Measurements from ENCODE around the gene CHST8. TPM values are rescaled to one million over a fixed set of nuclear protein-coding genes. Genes with fewer than 3 reads are reported as not detected.
A peak's percentile ranks its signal among the peaks of the same experiment; 100 is the strongest.

CHST8 gene
- total and polyA plus RNA-seq, 11 donors = 0.10 to 0.88 (median 0.22) TPM; not detected in 3

DNA sequence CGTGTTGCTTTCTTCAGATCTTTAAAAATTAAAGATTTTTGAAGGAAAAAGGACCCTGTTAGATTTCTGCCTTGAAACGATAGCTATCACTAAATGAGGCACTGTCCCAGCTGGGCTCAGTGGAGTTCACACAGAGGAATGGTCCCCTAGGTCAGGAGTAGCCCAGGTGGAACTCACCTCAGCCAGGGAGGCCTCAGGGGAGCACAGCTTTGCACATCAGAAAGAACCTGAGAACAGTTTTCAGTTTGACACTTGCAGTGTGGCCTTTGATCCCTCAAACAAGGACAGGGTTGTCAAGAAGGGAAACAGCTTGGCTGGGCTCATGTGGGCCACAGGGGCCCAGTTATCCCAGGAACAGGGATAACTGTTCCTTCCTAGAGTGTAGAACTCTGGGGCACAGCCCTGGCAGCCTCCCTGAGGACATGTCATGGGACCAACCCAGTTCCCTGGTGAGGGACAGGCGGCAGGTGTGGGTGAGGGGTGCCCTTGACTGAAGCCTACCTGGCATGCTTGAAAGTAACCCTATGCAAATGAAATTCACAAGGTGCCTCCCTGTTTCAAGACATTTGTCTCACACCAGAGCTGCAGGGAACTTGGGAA, 59.4 kb downstream of the CHST8 start:
- H3K27ac ChIP-seq = no peak overlapping the region
- intact Hi-C loops (cut with DNase I) = no loop called here
- DNase-seq = peak in 1 of 5 donors; percentile 14
- TF ChIP-seq POLR2A (IDR thresholded peaks at IDR 0.05) (no peak), CTCF (IDR thresholded peaks at IDR 0.05) (no peak)
- H3K36me3 ChIP-seq = no peaks in the 10 kb centered on the region
- peaks cover 0 to 50% (median 15%) of the 10 kb centered on the region in 9 donors for H3K27me3 ChIP-seq
- no peaks in the 10 kb centered on the region for H3K4me1 ChIP-seq
- H3K9me3 ChIP-seq = no peaks in the 10 kb centered on the region
- WGBS, 4 donors = 44 to 63% (median 59%) methylated on average over 3 of the region's 3 CpGs
- ATAC-seq = no peak
- no peak overlapping the region for H3K4me3 ChIP-seq

DNA sequence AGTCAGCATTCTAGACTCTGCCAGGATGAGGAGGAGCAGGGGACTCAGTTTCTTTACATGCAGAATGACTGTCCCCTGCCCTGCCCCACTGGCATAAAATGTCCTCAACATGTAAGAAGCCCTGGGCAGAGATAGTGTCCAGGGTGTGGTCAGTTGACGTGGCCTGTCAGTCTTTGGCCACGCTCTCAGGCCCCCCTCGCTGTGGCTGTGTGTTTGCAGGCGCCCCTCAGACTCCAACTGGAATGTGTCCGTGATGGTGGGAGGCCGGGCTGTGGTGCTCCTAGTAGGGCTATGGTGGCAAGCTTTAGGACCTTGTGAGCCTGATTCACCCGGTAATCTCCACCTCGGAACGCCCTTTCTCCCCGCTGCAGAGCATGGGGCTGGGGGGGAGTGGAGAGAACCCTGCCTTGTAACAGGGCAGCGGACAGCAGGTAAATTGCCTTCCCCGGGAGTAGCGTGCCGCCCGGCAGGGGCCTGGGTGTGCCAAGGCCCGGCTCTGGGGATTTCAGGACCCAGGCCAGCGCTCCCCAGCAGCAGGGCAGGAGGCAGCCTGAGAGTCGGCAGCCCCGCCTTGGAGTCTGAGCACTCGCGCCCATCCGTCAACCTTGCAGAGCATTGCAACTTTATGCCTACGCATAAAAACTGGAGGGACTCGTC, 62.3 kb downstream of the CHST8 start:
- ATAC-seq (peak in 3 of 4 donors; percentile 78 to 86 (median 80)), DNase-seq (peak in 3 of 5 donors; percentile 44 to 65 (median 47))
- no peaks in the 10 kb centered on the region for H3K4me1 ChIP-seq
- TF ChIP-seq CTCF (IDR thresholded peaks at IDR 0.05) (no peak), POLR2A (IDR thresholded peaks at IDR 0.05) (no peak)
- peaks cover 0 to 67% (median 18%) of the 10 kb centered on the region in 9 donors for H3K27me3 ChIP-seq
- no peak overlapping the region for H3K27ac ChIP-seq
- H3K36me3 ChIP-seq = no peaks in the 10 kb centered on the region
- WGBS, 4 donors = 11 to 19% (median 17%) methylated on average over 19 to 24 of the region's 24 CpGs
- no peak overlapping the region for H3K4me3 ChIP-seq
- intact Hi-C loops (cut with DNase I) = no loop called here
- H3K9me3 ChIP-seq = no peaks in the 10 kb centered on the region

- intact Hi-C loops (cut with DNase I) = no loop called here
- H3K4me1 ChIP-seq = no peaks in the 10 kb centered on the region
- peaks cover 0 to 68% (median 18%) of the 10 kb centered on the region in 9 donors for H3K27me3 ChIP-seq
- ATAC-seq (no peak), DNase-seq (peak in 1 of 5 donors; percentile 51)
- H3K36me3 ChIP-seq = no peaks in the 10 kb centered on the region
- no peaks in the 10 kb centered on the region for H3K9me3 ChIP-seq
- H3K4me3 ChIP-seq = no peak overlapping the region
- no peak overlapping the region for H3K27ac ChIP-seq
- TF ChIP-seq CTCF (IDR thresholded peaks at IDR 0.05) (no peak), POLR2A (IDR thresholded peaks at IDR 0.05) (no peak)
- WGBS, 4 donors = 24 to 31% (median 28%) methylated on average over 40 to 42 of the region's 42 CpGs
Measured at GRCh38 chr19:33684538-33685232, 62.9 kb downstream of the CHST8 start.

GRCh38 chr19:33685541-33685940, 63.8 kb downstream of the CHST8 start:
- H3K4me3 ChIP-seq = no peak overlapping the region
- TF ChIP-seq CTCF (IDR thresholded peaks at IDR 0.05) (no peak), POLR2A (IDR thresholded peaks at IDR 0.05) (no peak)
- H3K9me3 ChIP-seq = no peaks in the 10 kb centered on the region
- ATAC-seq (no peak), DNase-seq (peak in 1 of 5 donors; percentile 10)
- peaks cover 0 to 75% (median 18%) of the 10 kb centered on the region in 9 donors for H3K27me3 ChIP-seq
- intact Hi-C loops (cut with DNase I) = no loop called here
- H3K36me3 ChIP-seq = no peaks in the 10 kb centered on the region
- no peak overlapping the region for H3K27ac ChIP-seq
- WGBS, 4 donors = 65 to 85% (median 82%) methylated on average over 6 of the region's 6 CpGs
- no peaks in the 10 kb centered on the region for H3K4me1 ChIP-seq
